GM19193 (cell line): ENCODE data around the gene TPK1.

Source experiments
- POLR2A ChIP-seq: IDR thresholded peaks from 4 replicates; pipeline ENCODE4 v1.6.1; 2011; ENCODE audit not compliant: insufficient read depth, insufficient read length; ENCODE audit errors: extremely low read depth

The TPK1 gene

DNA sequence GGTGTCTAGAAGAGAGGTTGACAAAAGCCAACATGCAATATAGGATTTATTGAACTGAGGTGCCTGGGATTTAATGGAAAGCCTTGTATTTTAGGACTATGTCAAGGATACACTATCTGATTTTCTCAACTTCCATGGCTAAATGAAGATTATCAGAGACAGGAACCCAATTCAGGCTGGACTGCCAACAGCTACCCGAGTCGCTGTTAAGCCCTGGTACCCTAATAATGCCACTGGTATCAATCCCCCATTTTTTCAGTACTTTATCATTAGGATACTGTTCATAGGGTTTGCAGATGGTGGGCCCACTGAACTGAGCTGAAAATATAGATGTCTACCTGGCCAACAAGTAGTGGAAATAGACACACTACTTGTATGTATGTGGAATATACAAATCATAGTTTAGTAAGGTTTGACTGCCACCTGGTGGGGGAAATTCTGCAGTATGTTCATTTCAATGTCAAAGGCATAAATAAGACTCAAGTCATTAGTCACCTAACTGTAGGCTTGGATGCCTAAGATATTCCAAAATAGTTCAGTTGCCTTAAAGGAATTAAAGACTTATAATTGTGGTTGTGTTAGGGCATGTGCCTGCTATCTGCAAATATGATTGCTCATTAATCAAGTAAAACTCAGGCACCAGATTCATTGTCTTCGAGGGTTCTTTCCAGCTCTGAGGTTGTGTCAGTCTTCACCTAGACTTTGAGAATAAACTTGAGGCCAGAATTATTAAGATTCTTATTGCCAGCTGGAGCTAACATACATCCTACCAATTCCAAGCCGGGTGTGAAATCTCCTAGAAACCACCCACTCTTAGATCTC is 398.3 kb downstream of the TPK1 start:
- no peak for TF ChIP-seq POLR2A

GRCh38 chr7:144436500-144436899 is 399.4 kb downstream of the TPK1 start:
- no peak for TF ChIP-seq POLR2A

DNA sequence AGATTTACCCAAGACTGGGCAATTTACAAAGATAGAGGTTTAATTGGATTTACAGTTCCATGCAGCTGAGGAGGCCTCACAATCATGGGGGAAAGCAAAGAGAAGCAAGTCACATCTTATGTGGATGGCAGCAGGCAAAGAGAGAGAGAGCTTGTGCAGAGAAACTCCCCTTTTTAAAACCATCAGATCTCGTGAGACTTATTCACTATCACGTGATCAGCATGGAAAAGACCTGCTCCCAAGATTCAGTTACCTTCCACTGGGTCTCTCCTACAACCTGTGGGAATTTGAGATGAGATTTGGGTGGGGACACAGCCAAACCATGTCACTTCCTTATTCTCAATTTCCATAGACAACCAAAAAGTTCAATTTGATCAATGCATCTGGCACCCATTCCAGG is 407.4 kb downstream of the TPK1 start:
- TF ChIP-seq POLR2A = no peak

DNA sequence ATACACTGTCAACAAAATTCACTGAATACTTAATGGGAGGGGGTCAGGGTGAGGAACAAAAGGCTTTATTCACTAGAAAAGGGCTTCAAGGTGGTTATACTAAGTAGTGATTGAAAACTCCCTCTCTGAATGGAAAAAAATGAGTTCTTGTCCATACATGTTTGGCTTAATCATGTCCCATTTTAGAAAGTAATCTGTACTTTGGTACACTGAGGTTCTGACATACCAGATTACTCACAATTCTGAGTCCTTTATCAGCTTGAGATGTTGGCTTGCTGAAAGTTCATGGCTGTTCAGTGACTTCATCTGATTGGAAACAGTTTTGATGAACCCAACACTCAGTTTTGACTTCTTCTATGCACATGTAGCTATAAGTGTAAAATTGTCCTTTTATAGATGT is 419.5 kb downstream of the TPK1 start:
- no peak for TF ChIP-seq POLR2A

DNA sequence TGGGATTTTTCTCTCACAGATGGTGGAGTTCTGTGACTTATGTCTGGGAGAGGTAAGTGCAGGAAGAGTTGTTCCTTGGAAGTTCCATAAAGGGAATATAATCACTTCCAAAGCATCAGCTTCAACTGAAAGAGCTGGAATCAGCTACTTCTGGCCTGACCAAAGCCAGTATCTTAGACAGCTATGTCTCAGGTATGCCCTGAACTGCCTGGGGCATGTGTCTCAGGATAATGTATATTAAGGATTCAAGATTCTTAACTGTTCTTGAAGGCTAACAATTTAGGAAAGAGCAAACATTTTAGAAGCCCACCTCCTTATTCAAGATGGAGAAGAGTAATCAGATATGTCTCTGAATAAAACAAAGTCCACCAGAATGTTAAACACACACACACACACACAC is 420.0 kb downstream of the TPK1 start:
- no peak for TF ChIP-seq POLR2A

GRCh38 chr7:144414815-144415214 is 421.0 kb downstream of the TPK1 start:
- no peak for TF ChIP-seq POLR2A

DNA sequence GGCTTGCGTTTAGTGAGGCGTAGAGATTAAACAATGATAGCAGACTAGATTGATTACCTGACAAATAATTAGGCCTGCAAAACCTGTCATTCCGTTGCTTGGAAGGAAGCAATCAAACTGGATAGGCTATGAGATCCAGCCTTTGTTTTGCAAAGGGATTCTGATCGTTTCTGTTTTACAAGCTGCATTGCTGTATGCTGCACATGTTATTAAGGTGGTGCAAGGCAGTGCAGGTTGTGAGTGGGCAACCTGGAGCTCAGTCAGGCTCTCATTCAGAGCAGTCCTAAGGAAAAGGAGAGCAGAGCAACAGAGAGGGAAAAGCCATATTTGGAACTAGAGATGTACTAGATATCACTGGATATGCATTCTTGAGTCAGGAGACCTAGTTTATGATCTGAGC is 425.4 kb downstream of the TPK1 start:
- TF ChIP-seq POLR2A = no peak

DNA sequence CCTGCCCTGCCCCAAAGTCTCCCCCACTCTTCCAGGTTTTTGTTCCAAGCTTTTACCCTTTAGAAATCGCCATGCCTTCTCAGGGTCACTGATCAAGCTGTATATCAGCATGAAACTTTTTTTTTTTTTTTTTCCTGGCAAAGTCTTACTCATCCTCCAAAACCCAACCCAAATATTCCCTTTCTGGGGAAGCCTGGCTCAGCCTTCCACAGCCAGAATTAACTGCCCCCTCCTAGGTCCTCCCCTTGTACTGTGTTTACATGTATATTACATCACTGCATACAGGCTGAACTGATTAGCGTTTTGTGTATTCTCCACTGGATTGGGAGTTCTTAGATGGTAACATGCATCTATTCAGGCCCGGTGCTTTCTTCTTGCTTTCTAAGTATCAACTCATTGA is 427.7 kb downstream of the TPK1 start:
- TF ChIP-seq POLR2A = no peak

DNA sequence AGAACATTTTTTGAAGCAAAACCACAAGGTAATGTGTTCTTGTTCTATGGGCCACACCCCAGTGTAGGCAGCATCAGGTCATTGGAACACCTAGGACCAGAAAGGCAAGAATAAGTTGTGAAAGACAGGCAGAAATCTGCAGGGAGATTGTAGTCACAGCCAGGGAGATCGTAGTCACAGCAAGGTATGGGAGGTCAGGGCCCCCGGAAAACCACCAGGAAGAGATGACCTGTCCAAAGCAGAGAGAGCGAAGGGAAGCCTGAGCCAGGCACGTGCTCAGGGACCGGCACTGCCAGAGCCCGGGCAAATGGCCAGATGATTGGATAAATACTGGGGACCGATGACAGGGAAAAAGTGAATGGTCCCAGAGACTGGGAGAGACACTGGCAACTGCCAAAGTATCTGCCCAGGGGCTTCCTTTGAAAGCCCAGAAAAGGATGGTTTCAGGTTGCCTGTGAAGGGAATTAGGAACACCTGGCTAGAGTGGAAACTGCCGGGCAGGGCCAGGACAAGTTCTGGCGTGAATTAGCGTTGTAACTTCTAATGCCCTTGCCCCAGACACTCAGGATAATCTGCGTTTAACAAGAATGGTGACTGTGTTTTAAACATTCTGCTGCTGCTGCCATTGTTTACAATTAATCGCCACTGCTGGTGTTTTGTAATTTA is 428.5 kb downstream of the TPK1 start:
- TF ChIP-seq POLR2A = no peak

- no peak for TF ChIP-seq POLR2A
Observed at GRCh38 chr7:144404946-144405345, 430.9 kb downstream of the TPK1 start.

DNA sequence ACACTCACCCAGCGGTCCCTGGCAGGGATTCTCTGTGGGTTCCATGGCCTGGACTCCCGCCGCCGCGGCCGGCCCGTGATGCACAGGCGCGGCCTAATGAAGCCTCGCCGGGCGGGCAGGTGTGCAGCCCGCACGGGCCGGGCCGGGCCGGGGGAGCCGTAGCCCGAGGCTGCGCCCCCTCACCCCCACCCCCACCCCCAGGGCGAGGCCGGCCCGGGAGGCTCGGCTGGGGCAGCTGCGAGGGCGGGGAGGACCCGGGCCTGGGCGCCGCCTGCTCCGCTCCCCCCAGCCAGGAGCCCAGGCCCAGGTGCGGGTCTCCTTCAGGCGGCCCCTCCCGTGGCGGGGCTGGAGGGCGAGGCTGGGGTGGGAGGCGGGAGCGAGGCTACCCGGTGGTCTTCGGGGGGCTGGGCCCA is 432.2 kb downstream of the TPK1 start, which contains the start of gene NOBOX:
NOBOX (minus strand) TSS at position 45 of the 413 bp plus-strand sequence.
- no peak for TF ChIP-seq POLR2A

- no peak for TF ChIP-seq POLR2A
Observed at GRCh38 chr7:144403102-144403501, 432.8 kb downstream of the TPK1 start.
